HepG2 (cell line): ENCODE data around the gene CHID1. TPM values are rescaled to one million over a fixed set of nuclear protein-coding genes. Genes with fewer than 3 reads are reported as not detected.

Source experiments
- ATAD3A ChIP-seq: sonication (generic); formaldehyde crosslinking; IDR thresholded peaks from 2 replicates; pipeline ENCODE4 v1.4.0; 2020; ENCODE audit warnings: missing genetic modification reagents
- CBX2 ChIP-seq, 2 experiments: fragments of 200-600 bp in 1 of 2; sonication (generic); formaldehyde crosslinking in 1 of 2; IDR thresholded peaks; 2 replicates each; pipeline versions ENCODE4 v1.7.0 to v1.8.1; 2018 to 2022; ENCODE audit warnings: low read depth in 2 of 2, low read length in 1 of 2, mild to moderate bottlenecking in 1 of 2, missing genetic modification reagents in 1 of 2
- CENPBD1 ChIP-seq: sonication (generic); formaldehyde crosslinking; IDR thresholded peaks from 2 replicates; pipeline ENCODE4 v1.8.0; 2022; ENCODE audit warnings: missing genetic modification reagents, low read depth, mild to moderate bottlenecking, borderline replicate concordance
- CERS6 ChIP-seq: sonication (generic); formaldehyde crosslinking; IDR thresholded peaks from 2 replicates; pipeline ENCODE4 v1.5.0; 2020; ENCODE audit warnings: missing genetic modification reagents
- MATR3 ChIP-seq: sonication (generic); formaldehyde crosslinking; IDR thresholded peaks from 2 replicates; pipeline ENCODE4 v1.4.0; 2020; ENCODE audit warnings: missing genetic modification reagents
- MBNL3 ChIP-seq: fragments of 250-450 bp; sonication (Bioruptor Pico); conservative IDR thresholded peaks from 2 replicates; pipeline ENCODE4 v1.8.0; 2022; ENCODE audit warnings: mild to moderate bottlenecking, inconsistent platforms
- PPARG ChIP-seq: conservative IDR thresholded peaks from 2 replicates; pipeline ENCODE4 v1.6.1; 2016; ENCODE audit warnings: missing biosample characterization, missing genetic modification reagents
- PRMT3 ChIP-seq: sonication (generic); formaldehyde crosslinking; IDR thresholded peaks from 2 replicates; pipeline ENCODE4 v1.8.1; 2022; ENCODE audit warnings: low read depth, mild to moderate bottlenecking, moderate library complexity, missing genetic modification reagents, borderline replicate concordance
- SAFB2 ChIP-seq: sonication (generic); formaldehyde crosslinking; IDR thresholded peaks from 2 replicates; pipeline ENCODE4 v1.5.1; 2020; ENCODE audit warnings: missing genetic modification reagents, low read depth, mild to moderate bottlenecking, borderline replicate concordance
- SIN3A ChIP-seq: IDR thresholded peaks from 2 replicates; pipeline ENCODE4 v1.6.1; 2011; ENCODE audit warnings: low read depth, mild to moderate bottlenecking, control low read depth, low read length, borderline replicate concordance
- SUZ12 ChIP-seq: fragments of 150-350 bp; IDR thresholded peaks from 2 replicates; pipeline ENCODE4 v1.6.1; 2014; ENCODE audit warnings: low read depth, low read length
- TRIM24 ChIP-seq: sonication (generic); formaldehyde crosslinking; IDR thresholded peaks from 2 replicates; pipeline ENCODE4 v1.8.0; 2022; ENCODE audit warnings: mild to moderate bottlenecking, missing genetic modification reagents
- ZBTB8A ChIP-seq: sonication (generic); formaldehyde crosslinking; IDR thresholded peaks from 2 replicates; pipeline ENCODE4 v1.4.0; 2020; ENCODE audit warnings: mild to moderate bottlenecking, low read depth, missing genetic modification reagents, borderline replicate concordance
- ZNF101 ChIP-seq: sonication (generic); formaldehyde crosslinking; IDR thresholded peaks from 2 replicates; pipeline ENCODE4 v1.4.0; 2020; ENCODE audit warnings: mild to moderate bottlenecking, low read depth, missing genetic modification reagents, borderline replicate concordance
- ZNF224 ChIP-seq: sonication (generic); formaldehyde crosslinking; IDR thresholded peaks from 2 replicates; pipeline ENCODE4 v1.5.0; 2020; ENCODE audit warnings: mild to moderate bottlenecking, missing genetic modification reagents
- ZNF30 ChIP-seq: sonication (generic); formaldehyde crosslinking; IDR thresholded peaks from 2 replicates; pipeline ENCODE4 v1.5.0; 2020; ENCODE audit warnings: mild to moderate bottlenecking, missing genetic modification reagents
- ZNF503 ChIP-seq: sonication (generic); formaldehyde crosslinking; IDR thresholded peaks from 2 replicates; pipeline ENCODE4 v1.4.0; 2020; ENCODE audit warnings: missing genetic modification reagents
- ZNF552 ChIP-seq: sonication (generic); formaldehyde crosslinking; IDR thresholded peaks from 2 replicates; pipeline ENCODE4 v1.9.0; 2022; ENCODE audit warnings: missing genetic modification reagents, mild to moderate bottlenecking, borderline replicate concordance
- ZNF567 ChIP-seq: sonication (generic); formaldehyde crosslinking; IDR thresholded peaks from 2 replicates; pipeline ENCODE4 v1.8.1; 2023; ENCODE audit warnings: mild to moderate bottlenecking, missing genetic modification reagents, borderline replicate concordance
- ZNF597 ChIP-seq: sonication (generic); formaldehyde crosslinking; IDR thresholded peaks from 2 replicates; pipeline ENCODE4 v1.5.0; 2020; ENCODE audit warnings: missing genetic modification reagents
- ZNF614 ChIP-seq: IDR thresholded peaks from 2 replicates; pipeline ENCODE4 v1.6.1; 2018; ENCODE audit warnings: missing biosample characterization, missing genetic modification reagents, inconsistent platforms, borderline replicate concordance
- polyA plus RNA-seq, 8 experiments: library from polyadenylated mRNA; depleted of rRNA in 3 of 8; stranded (reverse) in 7 of 8; unstranded in 1 of 8; fragments of >200 nt; fragmentation: Illumina TruSeq in 4 of 8; extraction: Trizol in 4 of 8; gene quantifications; 2 replicates each; pipeline versions ENCODE4 v1.2.1 to v1.2.3, GENCODE V29; 2011 to 2016; ENCODE audit warnings: low read depth in 4 of 8, missing spikeins in 1 of 8, mixed read lengths in 1 of 8; ENCODE audit not compliant: insufficient read depth in 1 of 8
- total RNA-seq, 5 experiments: library from RNA; depleted of rRNA; stranded (reverse); fragments of >200 nt; fragmentation: Illumina TruSeq; extraction: Trizol; gene quantifications; 2 replicates each; pipeline ENCODE4 v1.2.3, GENCODE V29; 2016; ENCODE audit warnings: low read depth in 1 of 5
- TF ChIP-seq, protein P1 (sequence below): sonication (generic); formaldehyde crosslinking; IDR thresholded peaks from 2 replicates; pipeline ENCODE4 v1.5.1; 2020; ENCODE audit warnings: mild to moderate bottlenecking, missing genetic modification reagents, borderline replicate concordance

CHID1 gene
- total and polyA plus RNA-seq, 2 of the 13 experiments (the other 11 are each of a cell fraction or from before 2014, with no cell fraction given): 65.1 to 93.6 TPM

GRCh38 chr11:844693-845644, 65.6 kb downstream of the CHID1 start (continued):
- TF ChIP-seq ZNF503 (CRISPR knock-in tag): no peak
- TF ChIP-seq, protein P1, sequence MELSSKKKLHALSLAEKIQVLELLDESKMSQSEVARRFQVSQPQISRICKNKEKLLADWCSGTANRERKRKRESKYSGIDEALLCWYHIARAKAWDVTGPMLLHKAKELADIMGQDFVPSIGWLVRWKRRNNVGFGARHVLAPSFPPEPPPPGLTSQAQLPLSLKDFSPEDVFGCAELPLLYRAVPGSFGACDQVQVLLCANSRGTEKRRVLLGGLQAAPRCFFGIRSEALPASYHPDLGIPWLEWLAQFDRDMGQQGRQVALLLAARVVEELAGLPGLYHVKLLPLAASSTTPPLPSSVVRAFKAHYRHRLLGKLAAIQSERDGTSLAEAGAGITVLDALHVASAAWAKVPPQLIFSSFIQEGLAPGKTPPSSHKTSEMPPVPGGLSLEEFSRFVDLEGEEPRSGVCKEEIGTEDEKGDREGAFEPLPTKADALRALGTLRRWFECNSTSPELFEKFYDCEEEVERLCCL: no peak
- TF ChIP-seq ZNF224 (CRISPR knock-in tag): no peak
- no peak for TF ChIP-seq ZNF30 (CRISPR knock-in tag)
- TF ChIP-seq MATR3: no peak
- TF ChIP-seq SUZ12: no peak
- no peak for TF ChIP-seq PPARG (CRISPR knock-in tag)
- TF ChIP-seq CERS6 (CRISPR knock-in tag): no peak
- TF ChIP-seq ZNF552 (CRISPR knock-in tag): no peak
- no peak for TF ChIP-seq ZBTB8A
- TF ChIP-seq ATAD3A (CRISPR knock-in tag): 0 out of 2 replicates have a peak, but pooled peaks have one; percentile 18
- TF ChIP-seq SAFB2: no peak; the same call in 1 of the 2 replicates
- no peak for TF ChIP-seq PRMT3 (CRISPR knock-in tag)
- TF ChIP-seq ZNF614 (CRISPR knock-in tag): 0 out of 2 replicates have a peak, but pooled peaks have one; percentile 25
- TF ChIP-seq ZNF567 (CRISPR knock-in tag): no peak
- no peak for TF ChIP-seq SIN3A
- TF ChIP-seq CBX2 (IDR thresholded peaks at IDR 0.05; ENCODE audit: low read depth, low read length): no peak
- no peak for TF ChIP-seq CBX2 (CRISPR knock-in tag; IDR thresholded peaks at IDR 0.05; ENCODE audit: low read depth)
- no peak for TF ChIP-seq MBNL3 (CRISPR knock-in tag)
- TF ChIP-seq ZNF101 (CRISPR knock-in tag): no peak
- TF ChIP-seq TRIM24 (CRISPR knock-in tag): no peak
- TF ChIP-seq CENPBD1: no peak
- TF ChIP-seq ZNF597 (CRISPR knock-in tag): no peak
